Islet precursor cell (in vitro differentiated cells): ENCODE data around the gene S100A14.
"Not testable (repeated sequence)": the region's sequence is repeated elsewhere in the genome, so short reads cannot be mapped to it uniquely, and the experiment has no call there.

Experiments
- DNase-seq: peaks from one replicate; pipeline ENCODE4 v3.0.0-alpha.2; 2018

Gene S100A14

DNA sequence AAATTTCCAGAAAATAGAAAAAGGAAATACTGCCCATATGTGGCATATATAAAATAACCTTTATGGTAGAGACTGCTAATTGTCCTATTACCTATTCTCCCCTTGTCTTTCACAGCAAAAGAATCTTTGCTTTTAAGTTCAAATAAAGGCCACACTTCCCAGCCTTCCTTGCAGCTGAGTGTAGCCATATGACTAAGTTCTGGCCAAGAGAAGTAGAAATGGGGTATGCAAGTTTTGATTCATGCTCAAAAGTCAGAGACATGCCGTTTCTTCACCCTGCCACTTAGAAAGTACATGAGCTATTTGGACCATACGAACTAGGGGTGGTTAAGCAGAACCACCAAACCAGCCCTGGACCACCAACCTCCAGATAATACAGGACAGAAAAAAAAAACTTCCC is 32.1 kb downstream of the S100A14 start:
- no peak for DNase-seq

DNA sequence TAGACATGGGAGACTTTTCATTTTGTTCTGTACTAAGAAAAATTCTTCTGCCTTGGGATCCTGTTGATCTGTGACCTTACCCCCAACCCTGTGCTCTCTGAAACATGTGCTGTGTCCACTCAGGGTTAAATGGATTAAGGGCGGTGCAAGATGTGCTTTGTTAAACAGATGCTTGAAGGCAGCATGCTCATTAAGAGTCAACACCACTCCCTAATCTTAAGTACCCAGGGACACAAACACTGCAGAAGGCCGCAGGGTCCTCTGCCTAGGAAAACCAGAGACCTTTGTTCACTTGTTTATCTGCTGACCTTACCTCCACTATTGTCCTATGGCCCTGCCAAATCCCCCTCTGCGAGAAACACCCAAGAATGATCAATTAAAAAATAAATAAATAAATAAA is 32.6 kb downstream of the S100A14 start:
- not testable (repeated sequence) for DNase-seq

DNA sequence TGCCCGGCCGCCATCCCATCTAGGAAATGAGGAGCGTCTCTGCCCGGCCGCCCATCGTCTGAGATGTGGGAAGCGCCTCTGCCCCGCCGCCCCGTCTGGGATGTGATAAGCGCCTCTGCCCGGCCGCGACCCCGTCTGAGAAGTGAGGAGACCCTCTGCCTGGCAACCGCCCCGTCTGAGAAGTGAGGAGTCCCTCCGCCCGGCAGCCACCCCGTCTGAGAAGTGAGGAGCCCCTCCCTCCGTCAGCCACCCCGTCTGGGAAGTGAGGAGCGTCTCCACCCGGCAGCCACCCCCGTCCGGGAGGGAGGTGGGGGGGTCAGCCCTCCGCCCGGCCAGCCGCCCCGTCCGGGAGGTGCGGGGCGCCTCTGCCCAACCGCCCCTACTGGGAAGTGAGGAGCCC is 33.3 kb downstream of the S100A14 start:
- DNase-seq, result not testable (repeated sequence)

DNA sequence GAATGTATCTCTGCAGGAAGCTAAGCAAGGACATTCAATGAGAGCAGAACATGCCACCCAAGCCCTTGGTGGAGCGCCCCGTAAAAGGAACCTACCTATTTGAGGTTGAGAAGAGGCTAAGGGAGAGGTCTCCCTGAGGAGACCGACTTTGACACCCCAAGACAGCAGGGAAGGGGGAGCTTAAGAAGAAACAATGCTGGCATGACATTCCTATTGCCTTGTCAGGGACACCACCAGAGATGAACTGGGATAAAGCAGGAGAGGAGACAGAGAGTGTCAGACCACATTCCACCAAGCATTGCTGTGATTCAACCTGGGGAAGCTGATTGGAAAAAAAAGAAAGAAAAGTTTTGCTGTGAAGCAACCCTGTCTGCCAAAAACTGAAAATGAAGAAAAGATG is 37.2 kb downstream of the S100A14 start:
- DNase-seq, result peak; percentile 66

DNA sequence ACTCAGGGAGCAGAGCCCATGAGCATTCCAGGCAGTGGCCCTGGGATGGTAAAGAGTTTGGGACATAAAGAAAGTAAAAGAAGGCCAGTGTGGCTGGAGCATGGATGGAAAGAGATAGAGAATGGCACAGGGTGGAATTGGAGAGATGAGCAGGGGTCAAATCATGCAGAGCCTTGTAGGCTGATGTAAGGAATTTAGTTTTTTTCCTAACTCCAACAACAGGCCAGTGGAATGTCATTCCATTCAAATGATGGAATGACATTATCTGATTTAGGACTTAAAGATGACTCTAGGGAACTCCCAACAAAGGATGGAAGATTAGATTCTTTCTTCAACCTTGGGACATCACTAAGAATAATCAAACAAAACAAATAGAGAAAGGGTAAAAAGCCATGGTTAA is 37.6 kb downstream of the S100A14 start:
- no peak for DNase-seq

DNA sequence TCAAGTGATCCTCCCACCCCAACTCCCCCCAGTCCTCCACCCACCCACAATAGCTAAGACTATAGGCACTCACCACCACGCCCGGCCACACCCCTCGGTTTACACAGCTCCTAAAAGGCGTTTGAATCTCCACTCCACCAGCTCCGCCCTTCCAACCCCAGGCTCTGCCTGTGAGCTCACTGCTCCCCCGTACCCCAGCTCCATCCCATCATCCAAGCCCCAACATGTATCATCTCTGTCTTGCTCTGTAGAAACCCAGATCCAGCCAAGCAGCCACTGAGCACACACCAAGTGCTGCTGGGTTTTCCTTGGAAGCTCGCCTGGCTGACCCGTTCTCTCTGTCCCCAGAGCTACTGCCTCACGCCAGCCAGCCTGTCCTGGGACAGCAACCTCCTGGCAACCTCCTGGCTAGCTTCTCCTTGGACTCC is 38.5 kb downstream of the S100A14 start:
- DNase-seq, result no peak

DNA sequence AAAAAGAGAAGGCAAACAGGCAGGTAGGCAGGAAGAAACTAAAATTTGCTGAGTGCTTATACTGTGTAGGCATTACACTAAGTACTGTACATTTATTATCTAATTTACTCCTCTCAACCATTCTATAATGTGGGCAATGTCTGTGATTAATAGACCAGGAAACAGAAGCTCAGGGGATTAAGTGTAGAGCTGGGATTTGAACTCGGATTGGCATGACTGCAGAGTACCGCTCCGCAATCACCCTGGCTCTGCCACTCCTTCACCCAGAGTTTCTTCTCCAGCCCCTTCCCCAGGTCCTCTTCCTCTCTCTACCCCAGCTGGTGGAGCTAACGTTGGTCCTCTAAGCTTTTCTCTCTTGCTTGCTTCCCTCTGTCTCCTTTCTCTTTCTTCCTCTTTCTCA is 39.0 kb downstream of the S100A14 start:
- DNase-seq, result no peak

DNA sequence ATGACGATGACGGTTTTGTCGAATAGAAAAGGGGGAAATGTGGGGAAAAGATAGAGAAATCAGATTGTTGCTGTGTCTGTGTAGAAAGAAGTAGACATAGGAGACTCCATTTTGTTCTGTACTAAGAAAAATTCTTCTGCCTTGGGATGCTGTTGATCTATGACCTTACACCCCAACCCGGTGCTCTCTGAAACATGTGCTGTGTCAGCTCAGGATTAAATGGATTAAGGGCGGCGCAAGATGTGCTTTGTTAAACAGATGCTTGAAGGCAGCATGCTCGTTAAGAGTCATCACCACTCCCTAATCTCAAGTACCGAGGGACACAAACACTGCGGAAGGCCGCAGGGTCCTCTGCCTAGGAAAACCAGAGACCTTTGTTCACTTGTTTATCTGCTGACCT is 40.6 kb downstream of the S100A14 start:
- DNase-seq, result not testable (repeated sequence)

DNA sequence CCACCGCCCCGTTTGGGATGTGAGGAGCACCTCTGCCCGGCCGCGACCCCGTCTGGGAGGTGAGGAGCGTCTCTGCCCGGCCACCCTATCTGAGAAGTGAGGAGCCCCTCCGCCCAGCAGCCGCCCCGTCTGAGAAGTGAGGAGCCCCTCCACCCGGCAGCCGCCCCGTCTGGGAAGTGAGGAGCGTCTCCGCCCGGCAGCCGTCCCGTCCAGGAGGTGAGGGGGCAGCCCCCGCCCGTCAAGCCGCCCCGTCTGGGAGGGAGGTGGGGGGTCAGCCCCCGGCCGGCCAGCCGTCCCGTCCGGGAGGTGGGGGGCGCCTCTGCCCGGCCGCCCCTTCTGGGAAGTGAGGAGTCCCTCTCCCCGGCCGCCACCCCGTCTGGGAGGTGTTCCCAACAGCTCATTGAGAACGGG is 41.0 kb downstream of the S100A14 start:
- DNase-seq, result not testable (repeated sequence)

DNA sequence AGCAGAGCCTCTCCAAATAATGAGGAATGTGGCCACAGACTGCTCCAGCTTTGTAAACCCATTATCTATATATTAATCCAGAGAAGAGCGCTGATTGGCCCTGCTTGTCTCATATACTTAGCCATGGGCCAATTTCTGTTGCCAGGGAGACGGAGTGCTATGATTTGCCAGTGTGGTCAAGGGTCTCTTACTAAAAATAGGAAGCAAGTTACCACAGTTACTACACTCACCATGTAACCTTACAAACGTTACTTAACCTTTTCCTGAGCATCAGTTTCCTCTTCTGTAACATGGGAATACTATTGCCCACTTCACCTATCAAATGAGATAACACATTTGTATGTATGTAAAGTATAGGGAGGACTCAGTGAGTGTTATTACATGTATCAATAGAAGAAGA is 42.8 kb downstream of the S100A14 start:
- no peak for DNase-seq

DNA sequence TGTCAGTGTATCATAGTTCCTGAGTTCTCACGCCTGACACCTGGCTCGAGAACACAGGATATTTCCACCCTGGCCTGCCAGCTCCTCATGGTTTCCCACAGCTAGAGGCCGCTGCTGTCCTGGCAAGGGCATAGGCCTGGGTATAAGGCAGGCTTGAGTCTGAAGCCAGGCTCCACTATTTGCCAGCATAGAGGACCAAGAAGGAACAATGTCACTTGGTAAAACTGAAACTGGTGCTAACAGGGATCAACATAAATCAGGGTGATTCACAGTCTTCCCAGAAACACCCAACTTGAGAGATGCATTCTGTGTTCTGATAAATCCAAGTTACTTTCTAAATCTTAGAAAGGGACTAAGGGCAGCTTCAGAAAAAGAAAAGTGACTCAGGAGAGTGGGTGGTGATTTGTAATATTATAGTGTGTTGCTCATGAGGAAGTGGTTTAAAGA is 43.5 kb downstream of the S100A14 start:
- peak; percentile 85 for DNase-seq

DNA sequence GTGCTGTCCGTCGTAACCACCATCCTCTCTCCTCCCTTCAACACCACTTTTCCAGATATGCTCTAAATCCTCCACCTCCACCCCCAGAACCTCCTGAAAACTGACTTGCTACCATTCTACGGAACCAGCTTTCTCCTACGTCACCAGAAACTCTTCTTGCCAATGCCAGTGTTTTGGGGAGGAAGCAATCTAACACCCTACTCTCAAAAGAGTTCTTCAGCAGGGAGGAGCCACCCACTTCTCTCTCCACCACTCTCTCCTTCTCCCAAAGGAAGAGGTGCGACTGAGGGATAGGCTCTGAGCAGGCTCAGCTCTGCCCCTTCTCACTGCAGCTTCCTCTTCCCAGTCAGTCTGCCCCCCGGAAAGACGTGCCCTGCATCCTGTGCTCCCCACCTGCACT is 44.4 kb downstream of the S100A14 start:
- DNase-seq, result no peak

DNA sequence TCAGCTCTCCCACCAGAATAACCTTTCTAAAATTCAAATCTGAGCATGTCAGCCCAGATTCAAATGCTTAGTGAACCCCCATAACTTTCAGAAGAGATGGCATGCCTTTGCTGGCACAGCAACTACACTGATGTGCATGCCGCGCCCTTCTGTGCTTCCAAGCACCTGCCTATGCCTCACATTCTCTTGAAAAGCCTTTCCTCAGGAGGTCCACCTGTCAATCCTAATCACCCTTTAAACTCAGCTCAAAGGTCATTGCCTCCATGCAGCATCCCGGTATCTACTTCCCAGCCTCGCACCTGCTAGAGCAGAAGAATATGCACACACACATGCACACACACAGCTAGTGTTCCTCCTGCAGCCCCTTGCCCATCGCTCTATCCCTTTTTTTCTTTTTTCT is 45.3 kb downstream of the S100A14 start:
- no peak for DNase-seq

DNA sequence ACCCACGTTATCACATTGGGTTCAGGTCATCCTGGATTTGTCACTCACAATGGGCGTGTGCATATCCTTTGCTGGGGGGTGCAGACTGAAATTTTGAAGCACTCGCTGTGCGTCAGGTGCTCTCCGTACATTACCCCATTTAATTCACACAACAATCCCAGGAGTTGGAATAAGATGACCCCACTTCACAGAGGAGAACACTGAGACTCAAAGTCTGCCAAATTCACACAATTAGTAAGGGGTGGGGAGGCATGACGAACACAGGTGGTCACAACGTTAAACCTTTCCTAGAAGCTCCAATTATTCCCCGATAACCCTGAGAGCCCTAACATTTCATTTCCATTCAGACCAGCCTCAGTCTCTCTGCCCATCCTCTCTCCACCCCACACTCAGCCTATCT is 46.7 kb downstream of the S100A14 start:
- DNase-seq, result no peak

DNA sequence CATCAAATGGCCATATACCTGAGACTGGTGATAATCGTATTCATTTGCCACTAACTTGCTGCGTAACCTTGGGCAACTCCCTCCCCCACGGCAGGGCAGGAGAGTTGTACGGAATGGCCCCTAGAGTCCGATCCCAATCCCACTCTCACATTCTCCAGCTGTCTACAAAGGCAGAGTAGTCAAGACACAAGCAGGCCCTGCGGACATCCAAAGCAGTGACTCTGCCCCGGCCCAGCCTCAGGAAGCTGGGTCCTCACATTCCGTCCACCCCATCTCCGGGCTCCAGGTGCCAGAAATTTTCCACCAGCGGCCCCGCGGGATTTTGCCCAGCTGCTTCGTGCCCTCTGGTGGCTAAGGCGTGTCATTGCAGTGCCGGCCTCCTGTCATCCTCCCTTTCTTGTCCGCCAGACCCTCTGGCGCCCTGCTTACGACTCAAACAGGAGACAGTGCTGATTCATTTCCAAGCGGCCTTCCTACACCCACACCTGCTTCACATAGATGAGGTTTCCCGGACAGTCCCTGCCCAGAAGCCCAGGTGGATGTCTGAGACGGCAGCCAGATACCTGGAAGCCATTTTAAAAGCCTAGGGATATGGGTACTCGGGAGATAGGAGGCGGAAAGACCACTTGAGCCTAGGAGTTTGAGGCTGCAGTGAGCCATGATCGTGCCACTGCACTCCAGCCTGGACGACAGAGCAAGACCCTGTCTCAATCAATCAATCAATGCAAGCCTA is 47.6 kb downstream of the S100A14 start:
- DNase-seq, result peak; percentile 99

DNA sequence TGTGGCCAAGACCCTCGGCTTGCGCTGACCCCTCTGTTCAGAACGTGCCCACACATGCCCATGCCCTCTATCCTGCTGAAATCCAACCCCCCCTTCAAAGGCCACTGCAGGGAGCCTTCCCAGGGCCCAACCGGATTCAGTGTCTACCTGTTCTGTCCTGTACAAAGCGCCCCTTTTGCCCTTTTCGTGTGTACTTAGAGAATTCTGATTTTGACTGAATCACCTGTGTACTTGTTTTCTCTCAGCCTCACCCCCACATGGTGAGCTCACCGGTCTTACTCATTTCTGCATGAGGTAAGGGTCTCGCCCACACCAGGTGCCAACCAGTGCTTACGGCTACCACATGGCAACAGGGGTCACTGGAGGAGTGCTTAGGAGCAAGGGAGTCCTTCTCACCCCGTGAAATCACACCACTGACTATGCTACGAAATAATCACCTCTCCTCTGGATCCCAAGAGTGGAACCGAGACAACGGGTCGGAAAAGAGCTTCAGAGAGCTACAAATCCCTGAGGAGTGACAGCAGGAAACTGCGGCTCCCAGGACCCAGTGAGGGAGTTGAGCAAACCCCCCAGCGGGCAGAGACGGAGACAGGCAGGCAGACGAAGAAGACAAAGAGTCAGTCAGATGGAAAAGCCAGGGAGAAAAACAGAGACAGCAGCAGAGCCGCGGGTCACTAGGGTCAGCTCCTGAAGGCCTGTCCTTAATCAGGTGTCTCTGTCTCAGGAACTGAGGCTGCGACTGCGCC is 48.3 kb downstream of the S100A14 start:
- DNase-seq, result peak; percentile 96

DNA sequence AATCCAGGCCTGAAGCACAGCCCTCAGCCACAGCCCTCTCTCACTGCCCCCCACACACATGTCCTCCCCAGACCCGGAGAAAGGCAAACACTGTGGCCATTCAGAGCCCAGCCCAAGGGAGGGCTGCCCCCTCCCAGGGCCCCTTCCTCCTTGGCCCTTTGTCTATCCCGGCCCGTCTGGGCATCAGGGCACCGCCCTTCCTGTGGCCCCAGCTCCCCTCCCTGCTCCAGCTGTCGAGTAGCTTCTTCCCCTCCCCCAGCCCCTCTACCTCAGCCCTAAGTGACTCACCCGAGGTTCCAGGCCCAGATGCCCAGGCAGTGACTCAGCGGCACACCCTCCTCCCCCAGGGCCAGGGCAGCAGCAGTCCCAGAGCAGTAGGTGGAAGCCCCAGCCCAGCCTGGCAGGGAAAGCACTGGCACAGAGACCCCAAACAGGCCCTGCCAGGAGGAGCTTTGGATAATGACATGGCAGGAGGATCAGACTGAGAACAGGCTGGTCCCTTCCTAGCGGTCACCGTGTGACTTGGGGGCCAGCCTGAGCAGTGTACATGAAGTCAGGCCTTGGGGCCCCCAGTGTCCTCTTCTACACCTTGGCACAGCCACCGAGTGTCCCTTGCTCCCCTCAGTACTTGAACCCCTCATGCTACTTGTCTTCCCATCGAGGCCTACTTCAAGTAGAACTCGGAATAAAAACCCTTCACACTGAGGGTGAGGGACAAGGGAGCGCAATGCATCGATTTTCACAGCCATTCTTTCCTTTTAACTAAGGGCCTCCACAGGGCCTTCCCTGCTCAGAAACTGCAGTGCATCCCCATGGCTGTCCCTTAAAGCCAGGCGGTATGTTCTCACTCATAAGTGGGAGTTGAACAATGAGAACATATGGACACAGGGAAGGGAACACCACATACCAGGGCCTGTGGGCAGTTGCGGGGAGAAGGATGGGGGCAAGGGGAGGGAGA is 49.4 kb downstream of the S100A14 start:
- peak; percentile 100 for DNase-seq

DNA sequence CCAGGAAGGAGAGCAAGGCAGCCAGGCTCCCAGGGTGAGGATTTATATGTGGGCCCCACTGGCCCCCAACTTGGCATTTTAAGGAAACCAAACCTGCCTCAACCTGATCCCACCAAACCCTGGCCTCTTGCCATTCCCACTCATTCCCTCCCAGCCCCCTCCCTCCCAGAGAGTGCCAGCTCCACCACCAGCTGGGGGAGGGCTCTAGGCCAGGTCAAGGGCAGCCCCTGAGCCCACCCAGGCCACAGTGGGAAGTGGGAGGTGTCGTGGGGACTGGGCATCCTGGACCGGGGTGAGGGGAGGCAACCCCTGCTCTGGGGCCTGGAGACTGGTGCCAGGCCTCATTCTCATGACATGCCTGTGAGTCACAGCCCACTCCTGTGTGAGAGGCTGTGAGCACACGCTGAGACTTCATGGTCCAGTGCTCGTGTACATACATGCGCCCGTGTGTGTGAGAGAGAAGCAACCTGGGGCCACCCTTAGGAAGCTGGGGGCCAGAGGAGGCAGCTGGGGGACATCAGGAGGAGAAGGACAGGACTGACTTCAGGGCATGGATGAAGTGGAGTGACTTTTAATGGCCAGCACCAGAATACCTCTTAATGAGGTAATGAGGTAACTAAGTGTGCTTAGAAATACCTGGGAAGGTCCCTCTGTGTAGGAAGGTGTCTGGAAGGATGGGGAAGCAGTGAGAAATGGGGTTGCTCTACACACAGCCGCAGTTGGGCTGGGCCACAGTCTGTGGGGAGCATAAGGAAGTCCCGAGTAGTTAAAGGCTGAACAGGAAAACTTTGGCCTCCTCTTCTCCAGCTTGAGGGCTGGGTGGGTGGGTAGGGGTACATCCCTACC is 50.4 kb downstream of the S100A14 start, which contains the start of gene S100A2:
Gene S100A2 (minus strand): TSS at position 316 of the 846 bp plus-strand sequence. CDS start 1,967 bp downstream, outside the sequence.
- peak; percentile 90 for DNase-seq
